Fibroblast of mammary gland (primary cell): ENCODE results near the gene JAM3.

Experiments used
- DNase-seq: peaks from one replicate; pipeline ENCODE4 v3.0.0-alpha.2; 2010; ENCODE audit warnings: low read depth
- H3K4me3 ChIP-seq: 2 replicates; pipeline ENCODE4 v1.5.1; 2011; ENCODE audit warnings: low read depth, mild to moderate bottlenecking, low read length, moderate library complexity; ENCODE audit not compliant: control insufficient read depth
- TF ChIP-seq, protein P1 (sequence below): conservative IDR thresholded peaks from 2 replicates; pipeline ENCODE4 v1.5.1; 2011; ENCODE audit warnings: low read depth, low read length, inconsistent platforms; ENCODE audit not compliant: control insufficient read depth, insufficient read depth

JAM3 gene

DNA sequence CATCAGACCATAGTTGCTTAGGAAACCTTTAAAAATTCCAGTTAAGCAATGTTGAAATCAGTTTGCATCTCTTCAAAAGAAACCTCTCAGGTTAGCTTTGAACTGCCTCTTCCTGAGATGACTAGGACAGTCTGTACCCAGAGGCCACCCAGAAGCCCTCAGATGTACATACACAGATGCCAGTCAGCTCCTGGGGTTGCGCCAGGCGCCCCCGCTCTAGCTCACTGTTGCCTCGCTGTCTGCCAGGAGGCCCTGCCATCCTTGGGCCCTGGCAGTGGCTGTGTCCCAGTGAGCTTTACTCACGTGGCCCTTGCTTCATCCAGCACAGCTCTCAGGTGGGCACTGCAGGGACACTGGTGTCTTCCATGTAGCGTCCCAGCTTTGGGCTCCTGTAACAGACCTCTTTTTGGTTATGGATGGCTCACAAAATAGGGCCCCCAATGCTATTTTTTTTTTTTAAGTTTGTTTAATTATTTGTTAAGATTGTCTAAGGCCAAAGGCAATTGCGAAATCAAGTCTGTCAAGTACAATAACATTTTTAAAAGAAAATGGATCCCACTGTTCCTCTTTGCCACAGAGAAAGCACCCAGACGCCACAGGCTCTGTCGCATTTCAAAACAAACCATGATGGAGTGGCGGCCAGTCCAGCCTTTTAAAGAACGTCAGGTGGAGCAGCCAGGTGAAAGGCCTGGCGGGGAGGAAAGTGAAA lies 81.5 kb downstream of the JAM3 start:
- H3K4me3 ChIP-seq: no peak overlapping the region
- DNase-seq: no peak
- TF ChIP-seq, protein P1, sequence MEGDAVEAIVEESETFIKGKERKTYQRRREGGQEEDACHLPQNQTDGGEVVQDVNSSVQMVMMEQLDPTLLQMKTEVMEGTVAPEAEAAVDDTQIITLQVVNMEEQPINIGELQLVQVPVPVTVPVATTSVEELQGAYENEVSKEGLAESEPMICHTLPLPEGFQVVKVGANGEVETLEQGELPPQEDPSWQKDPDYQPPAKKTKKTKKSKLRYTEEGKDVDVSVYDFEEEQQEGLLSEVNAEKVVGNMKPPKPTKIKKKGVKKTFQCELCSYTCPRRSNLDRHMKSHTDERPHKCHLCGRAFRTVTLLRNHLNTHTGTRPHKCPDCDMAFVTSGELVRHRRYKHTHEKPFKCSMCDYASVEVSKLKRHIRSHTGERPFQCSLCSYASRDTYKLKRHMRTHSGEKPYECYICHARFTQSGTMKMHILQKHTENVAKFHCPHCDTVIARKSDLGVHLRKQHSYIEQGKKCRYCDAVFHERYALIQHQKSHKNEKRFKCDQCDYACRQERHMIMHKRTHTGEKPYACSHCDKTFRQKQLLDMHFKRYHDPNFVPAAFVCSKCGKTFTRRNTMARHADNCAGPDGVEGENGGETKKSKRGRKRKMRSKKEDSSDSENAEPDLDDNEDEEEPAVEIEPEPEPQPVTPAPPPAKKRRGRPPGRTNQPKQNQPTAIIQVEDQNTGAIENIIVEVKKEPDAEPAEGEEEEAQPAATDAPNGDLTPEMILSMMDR: no peak

- H3K4me3 ChIP-seq: no peak overlapping the region
- no peak for DNase-seq
- TF ChIP-seq, protein P1: no peak
Measured at GRCh38 chr11:134151083-134151747, 82.3 kb downstream of the JAM3 start.

DNA sequence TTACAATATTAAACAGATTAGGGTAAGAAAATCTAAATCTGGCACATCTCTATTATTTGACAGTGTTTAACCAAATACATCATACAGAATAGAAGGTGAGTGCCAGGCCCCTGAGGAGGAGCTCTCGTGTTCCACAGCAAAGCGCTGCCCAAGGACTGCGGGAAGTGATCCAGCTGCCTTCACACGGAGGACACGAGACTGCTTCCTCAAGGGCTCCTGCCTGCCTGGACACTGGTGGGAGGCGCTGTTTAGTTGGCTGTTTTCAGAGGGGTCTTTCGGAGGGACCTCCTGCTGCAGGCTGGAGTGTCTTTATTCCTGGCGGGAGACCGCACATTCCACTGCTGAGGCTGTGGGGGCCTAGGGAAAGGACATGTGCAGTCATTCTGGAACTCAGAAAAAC lies 83.8 kb downstream of the JAM3 start:
- no peak for DNase-seq
- TF ChIP-seq, protein P1: no peak
- H3K4me3 ChIP-seq: no peak overlapping the region

DNA sequence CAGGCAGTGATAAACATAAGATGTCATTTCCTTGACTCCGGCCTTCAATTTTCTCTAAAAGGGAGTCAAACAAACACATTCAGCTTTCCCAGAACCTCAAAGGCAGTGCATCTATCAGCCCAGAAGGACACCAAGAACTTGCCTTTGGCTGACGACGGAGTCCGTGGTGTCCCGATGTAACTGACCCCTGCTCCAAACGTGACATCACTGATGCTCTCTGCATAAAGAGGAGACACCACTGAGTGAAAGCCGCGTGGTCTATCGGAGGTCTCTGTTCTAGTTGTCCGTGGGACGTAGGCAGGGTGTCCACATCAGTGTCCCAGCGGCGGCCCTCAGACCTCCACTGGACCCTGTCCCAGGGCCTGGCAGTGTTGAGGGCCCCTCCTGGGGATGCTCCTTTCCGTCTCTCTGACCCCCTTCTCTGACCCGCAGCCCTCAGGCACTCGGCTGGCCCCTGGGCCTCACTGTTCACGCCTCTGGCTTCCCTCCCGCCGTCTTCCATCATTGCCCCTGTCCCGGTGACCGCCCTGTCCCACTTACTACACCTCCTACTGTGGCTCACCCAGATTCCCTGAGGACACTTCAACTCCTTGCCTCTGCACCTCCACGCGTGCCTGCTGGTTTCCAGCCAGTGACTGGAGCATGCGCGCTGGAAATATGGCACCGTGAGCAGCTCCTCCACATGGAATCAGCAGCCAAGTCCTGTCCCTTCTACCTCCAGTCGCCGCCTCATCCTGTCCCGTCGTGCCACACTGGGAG lies 84.5 kb downstream of the JAM3 start:
- TF ChIP-seq, protein P1: no peak
- no peak for DNase-seq
- no peak overlapping the region for H3K4me3 ChIP-seq

DNA sequence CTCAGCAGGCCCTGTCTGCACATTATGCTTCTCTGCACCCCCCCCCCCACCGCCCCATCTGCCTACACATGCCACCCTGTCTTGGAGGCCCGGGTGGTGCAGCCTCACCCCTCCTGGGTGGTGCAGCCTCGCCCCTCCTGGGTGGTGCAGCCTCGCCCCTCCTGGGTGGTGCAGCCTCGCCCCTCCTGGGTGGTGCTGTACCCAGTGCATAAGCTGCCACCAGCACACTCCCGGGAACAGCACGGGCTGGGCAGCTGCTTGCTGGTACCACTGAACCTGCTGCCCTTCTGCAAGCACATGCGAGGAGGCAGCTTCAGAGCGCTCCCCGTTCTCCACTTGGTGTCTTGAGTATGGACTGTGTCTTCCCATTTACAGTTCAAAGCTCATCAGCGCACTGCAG lies 85.6 kb downstream of the JAM3 start:
- TF ChIP-seq, protein P1: no peak
- no peak overlapping the region for H3K4me3 ChIP-seq
- no peak for DNase-seq

DNA sequence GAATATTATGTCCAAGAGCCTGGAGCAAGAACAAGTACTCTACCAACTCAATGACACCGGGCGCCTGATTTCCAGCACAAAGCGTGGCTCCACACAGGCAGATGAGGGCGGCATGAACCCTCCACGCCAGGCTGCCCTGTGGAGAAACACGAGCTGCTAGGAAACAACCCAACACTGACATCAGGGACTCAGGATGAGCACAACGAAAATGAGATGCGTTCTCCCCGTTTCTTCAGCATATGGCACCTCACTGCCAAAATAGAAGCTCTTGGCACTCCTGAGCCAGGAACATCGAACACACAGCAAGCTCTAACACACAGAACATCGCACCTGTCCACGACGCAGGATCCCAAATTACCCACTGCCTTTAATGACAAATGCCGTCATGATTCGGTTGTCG lies 86.6 kb downstream of the JAM3 start:
- H3K4me3 ChIP-seq: no peak overlapping the region
- TF ChIP-seq, protein P1: no peak
- DNase-seq: no peak
